ENCODE results near the gene RPRM. TPM values are rescaled to one million over a fixed set of nuclear protein-coding genes. Genes with fewer than 3 reads are reported as not detected.
"Not testable (repeated sequence)": the region's sequence is repeated elsewhere in the genome, so short reads cannot be mapped to it uniquely, and the experiment has no call there.

Gene RPRM
- total RNA-seq, 2 donors from 2014 or later: not detected

DNA sequence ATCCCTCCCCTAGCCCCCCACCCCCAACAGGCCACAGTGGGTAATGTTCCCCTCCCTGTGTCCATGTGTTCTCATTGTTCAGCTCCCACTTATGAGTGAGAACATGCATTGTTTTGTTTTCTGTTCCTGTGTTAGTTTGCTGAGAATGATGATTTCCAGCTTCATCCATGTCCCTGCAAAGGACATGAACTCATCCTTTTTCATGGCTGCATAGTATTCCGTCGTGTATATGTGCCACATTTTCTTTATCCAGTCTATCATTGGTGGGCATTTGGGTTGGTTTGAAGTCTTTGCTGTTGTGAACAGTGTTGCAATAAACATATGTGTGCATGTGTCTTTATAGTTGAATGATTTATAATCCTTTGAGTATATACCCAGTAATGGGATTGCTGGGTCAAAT lies 38.5 kb downstream of the RPRM start:
- not testable (repeated sequence) for H3K4me1 Mint-ChIP-seq (ENCODE audit: low read depth); ATAC-seq (replicated peaks in 1 of 2); H3K27ac Mint-ChIP-seq; H3K36me3 Mint-ChIP-seq (ENCODE audit: insufficient read depth in 2 of 2); DNase-seq; H3K27me3 Mint-ChIP-seq (ENCODE audit: low read depth); H3K9me3 Mint-ChIP-seq; H3K4me3 Mint-ChIP-seq

DNA sequence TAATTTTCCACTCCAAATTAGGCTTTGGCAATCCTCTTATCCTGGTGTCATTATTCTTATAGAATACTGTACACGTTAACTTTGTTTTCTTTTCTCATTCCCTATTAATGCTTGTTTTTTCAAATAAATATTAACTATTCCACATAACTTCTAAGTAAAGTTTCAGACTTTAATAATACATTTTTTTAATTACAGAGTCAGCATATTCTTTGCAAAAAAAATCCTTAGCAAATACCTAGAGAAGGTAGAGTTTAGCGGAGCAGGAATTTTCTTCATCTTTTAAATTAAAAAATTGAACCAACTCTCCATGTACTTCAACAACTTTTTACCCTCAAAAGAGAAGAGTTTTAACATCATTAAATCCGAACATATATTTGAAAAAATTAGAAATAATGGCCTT lies 45.2 kb downstream of the RPRM start:
- H3K27me3 Mint-ChIP-seq (ENCODE audit: low read depth): no peaks in the 10 kb centered on the region
- no peak overlapping the region for H3K4me3 Mint-ChIP-seq
- H3K36me3 Mint-ChIP-seq (ENCODE audit: insufficient read depth in 2 of 2): no peaks in the 10 kb centered on the region
- H3K27ac Mint-ChIP-seq: no peak overlapping the region
- no peak for ATAC-seq (replicated peaks in 1 of 2)
- H3K4me1 Mint-ChIP-seq (ENCODE audit: low read depth): no peaks in the 10 kb centered on the region
- no peaks in the 10 kb centered on the region for H3K9me3 Mint-ChIP-seq
- DNase-seq: no peak

GRCh38 chr2:153432381-153432780 lies 46.2 kb downstream of the RPRM start:
- ATAC-seq (replicated peaks in 1 of 2) (no peak), DNase-seq (no peak)
- Mint-ChIP-seq H3K27ac (no peak overlapping the region), H3K36me3 (ENCODE audit: insufficient read depth in 2 of 2) (no peaks in the 10 kb centered on the region), H3K4me1 (ENCODE audit: low read depth) (no peaks in the 10 kb centered on the region), H3K27me3 (ENCODE audit: low read depth) (no peaks in the 10 kb centered on the region), H3K4me3 (no peak overlapping the region), H3K9me3 (no peaks in the 10 kb centered on the region)

GRCh38 chr2:153431114-153431513 lies 47.4 kb downstream of the RPRM start:
- H3K9me3 Mint-ChIP-seq: peaks cover 0 to 1% of the 10 kb centered on the region in 2 donors
- ATAC-seq (replicated peaks in 1 of 2): no peak
- no peak overlapping the region for H3K4me3 Mint-ChIP-seq
- no peak overlapping the region for H3K27ac Mint-ChIP-seq
- H3K36me3 Mint-ChIP-seq (ENCODE audit: insufficient read depth in 2 of 2): no peaks in the 10 kb centered on the region
- no peak for DNase-seq
- H3K27me3 Mint-ChIP-seq (ENCODE audit: low read depth): no peaks in the 10 kb centered on the region
- H3K4me1 Mint-ChIP-seq (ENCODE audit: low read depth): no peaks in the 10 kb centered on the region
